SIG-M5 (cell line): Measurements from ENCODE around the gene FHIP1B.
"Not testable (repeated sequence)": the region's sequence is repeated elsewhere in the genome, so short reads cannot be mapped to it uniquely, and the experiment has no call there.

ENCODE experiments used
- DNase-seq: peaks from one replicate; lab custom pipeline; 2025; lab: John Stamatoyannopoulos, UW

The FHIP1B gene

DNA sequence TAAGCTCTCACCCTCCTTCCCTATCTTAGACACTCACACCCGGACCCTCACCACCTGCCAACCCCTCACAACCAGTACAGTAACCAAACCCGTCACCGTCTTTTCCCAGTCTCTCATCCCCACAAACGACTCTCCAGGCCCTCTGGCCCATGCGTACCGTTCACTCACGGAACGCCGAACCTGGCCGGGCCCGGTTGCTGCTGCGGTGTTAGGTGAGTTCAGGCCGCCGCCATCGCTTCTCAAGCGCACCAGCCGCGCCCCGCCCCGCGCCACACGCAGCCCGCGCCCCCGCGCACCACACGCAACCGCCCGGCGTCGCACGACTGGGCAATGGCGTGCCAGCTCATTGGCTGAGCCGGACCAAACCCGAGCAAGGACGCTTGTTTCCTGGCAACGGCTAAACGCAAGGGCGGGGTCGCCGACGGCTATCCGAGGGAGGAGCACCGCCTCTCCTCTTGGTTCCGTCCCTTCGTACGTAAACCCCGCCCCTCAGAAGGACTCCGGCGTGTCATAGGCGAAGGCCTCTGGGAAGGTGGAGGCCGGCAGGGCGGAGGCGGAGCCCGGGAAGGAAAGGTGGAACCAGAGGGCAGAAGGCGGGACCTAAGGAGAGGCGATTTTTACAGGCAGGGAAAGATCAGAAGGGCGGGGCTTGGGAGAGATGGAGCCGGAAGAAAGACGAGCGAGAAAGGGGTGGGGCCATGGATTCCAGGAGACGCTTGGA is at the start of gene FHIP1B:
TSS of gene FHIP1B (minus strand) at position 250 of the 721 bp plus-strand sequence. CDS start 10,120 bp downstream, outside the sequence.
- peak; percentile 97 for DNase-seq

DNA sequence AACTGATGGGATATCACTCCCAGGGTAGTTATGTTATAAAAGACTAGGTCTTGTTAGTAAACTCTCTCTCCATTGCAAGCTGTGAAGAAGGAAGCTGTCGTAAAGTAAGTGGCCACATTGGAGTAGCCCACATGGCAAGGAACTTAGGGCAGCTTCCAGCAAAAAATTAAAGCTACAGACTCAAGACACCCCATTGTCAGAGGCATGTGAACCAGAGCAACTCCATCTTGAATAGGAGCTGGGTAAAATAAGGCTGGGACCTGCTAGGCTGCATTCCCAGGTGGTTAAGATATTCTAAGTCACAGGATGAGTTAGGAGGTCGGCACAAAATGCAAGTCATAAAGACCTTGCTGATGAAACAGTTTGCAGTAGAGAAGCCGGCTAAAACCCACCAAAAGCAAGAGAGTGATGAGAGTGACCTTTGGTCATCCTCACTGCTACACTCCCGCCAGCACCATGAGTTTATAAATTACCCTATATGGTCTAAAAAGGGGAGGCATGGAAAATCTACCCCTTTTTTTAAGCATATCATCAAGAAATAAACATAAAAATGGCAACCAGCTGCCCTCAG is 49.1 kb upstream of the FHIP1B start:
- DNase-seq: no peak

DNA sequence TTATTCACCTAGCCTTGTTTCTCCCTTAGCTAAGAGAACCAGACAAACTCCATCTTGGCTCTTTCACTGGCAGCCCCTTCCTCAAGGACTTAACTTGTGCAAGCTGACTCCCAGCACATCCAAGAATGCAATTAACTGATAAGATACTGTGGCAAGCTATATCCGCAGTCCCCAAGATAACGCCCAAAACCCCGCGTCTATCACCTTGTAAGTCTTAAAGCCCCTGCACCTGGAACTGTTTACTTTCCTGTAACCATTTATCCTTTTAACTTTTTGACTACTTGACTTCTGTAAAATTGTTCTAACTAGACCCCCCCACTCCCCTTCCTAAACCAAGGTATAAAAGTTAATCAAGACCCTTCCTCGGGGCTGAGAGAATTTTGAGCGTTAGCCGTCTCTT is 46.4 kb upstream of the FHIP1B start:
- not testable (repeated sequence) for DNase-seq

DNA sequence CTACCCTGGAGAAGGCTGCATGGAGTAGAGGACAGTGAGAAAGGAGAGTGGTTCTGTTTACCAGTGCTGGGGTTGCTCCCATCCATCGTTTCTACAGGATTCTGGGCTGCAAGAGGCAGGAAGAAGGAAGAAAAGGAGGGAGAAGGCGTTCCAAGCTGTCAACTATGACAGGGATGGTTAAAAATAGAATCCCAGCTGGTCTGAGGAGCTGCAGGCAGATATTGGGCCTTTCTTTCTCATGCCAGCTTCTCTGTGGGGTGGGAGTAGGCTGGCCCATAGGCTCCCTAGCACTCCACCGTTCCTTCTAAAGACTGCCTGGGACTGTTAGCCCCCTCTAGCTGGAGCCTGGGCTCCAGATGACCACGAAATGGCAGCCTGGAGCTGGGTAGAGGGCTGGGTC is 38.8 kb upstream of the FHIP1B start:
- no peak for DNase-seq

DNA sequence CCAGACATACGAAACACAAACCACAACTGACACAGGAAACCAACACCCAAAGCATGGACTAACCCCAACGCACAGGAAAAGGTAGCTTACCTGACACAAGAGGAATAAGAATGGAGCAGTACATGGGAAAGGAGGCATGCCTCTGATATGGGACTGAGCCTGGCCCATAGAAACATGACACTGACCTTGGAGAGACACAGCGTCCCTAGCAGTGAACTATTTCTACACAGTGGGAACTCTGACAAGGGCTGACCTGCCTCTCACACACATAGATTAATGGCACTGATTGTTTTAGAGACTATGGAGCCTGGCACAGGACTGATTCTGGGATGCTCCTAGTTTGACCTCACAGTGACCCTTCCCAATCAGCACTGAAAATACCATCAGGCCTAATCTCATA is 37.2 kb upstream of the FHIP1B start:
- no peak for DNase-seq

DNA sequence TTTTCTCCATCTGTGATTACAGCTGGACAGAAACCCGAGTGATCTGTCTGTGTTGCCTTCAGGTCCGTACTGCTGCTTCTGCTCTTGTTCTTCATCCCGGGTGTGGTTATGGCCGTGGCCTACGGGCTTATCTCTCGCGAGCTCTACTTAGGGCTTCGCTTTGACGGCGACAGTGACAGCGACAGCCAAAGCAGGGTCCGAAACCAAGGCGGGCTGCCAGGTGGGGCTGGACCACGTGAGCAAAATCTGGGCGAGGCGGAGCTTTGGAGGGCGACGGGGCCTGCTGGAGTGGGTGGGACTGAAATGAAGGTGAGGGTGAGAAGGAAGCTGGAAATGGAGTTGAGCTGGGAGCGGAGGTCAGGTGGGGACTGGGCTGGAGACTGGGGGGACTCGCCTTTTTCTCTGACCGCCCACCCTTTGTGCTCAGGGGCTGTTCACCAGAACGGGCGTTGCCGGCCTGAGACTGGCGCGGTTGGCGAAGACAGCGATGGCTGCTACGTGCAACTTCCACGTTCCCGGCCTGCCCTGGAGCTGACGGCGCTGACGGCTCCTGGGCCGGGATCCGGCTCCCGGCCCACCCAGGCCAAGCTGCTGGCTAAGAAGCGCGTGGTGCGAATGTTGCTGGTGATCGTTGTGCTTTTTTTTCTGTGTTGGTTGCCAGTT is 36.3 kb upstream of the FHIP1B start:
- no peak for DNase-seq

DNA sequence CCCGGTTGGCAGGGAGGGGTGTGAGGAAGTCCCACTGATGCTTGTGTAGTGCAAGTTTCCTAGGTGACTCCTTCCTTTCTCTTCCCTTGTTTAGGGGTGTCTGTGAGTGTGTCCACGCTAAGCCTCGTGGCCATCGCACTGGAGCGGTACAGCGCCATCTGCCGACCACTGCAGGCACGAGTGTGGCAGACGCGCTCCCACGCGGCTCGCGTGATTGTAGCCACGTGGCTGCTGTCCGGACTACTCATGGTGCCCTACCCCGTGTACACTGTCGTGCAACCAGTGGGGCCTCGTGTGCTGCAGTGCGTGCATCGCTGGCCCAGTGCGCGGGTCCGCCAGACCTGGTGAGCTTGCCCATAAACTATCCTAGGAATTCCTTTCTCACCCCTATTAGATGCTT is 35.6 kb upstream of the FHIP1B start:
- no peak for DNase-seq

DNA sequence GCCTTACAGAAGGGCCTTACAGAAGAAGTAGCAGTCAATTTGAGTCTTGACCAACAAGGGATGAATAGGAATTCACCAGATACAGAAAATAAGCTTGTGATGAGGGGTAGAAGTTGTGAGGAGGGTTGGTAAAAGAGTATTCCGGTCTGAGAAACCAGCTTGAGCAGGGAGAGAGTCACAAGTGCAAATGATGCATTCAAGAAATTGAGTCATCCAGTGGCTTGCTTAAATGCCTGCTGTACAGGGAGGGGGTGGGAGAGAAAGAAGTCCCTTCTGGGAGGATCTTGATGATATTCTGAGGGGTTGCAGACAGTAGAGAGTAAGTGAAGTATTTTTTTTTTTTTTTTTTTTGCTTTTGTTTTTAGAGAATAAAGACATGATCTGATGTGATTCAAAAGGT is 34.4 kb upstream of the FHIP1B start:
- DNase-seq: no peak

DNA sequence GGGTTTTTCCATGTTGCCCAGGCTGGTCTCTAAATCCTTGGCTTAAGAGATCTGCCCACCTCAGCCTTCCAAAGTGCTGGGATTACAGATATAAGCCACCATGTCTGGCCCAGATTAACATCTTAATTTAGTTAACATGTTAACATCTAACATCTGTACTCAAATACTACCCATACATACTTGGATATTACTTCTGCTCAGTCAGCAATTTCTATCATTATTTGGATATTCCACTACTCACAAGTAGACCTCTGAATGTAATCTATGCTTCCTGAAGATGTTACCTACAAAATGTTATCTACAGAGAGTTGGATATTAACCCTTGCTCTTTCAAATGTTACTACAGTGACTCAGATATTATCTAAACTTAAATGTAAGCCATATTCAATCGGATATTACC is 29.2 kb upstream of the FHIP1B start:
- DNase-seq: no peak

DNA sequence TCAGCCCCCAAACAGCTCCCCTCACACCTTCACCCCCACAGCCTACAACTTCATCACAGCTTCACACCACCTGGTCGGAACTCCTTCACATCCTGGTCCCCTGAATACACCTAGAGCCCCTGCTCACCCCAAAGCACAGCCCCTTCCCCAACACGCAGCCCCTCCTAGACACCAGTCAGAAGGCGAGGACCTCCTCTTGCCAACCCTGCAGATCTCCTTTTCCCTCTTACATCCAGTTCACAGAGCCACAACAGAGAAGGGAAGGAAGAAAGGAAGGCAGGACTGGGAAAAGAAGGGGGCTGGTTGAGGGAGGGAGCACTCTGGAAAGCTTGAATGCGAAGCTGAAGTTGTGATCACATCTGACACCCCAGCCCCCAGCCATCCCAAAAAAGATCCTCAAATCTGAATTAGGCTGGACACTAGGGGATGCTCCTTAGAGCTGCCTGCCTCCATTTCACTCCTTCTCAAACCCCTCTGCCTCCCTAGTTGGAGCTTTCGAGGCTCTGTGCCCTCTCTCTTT is 25.8 kb upstream of the FHIP1B start:
- DNase-seq: no peak

DNA sequence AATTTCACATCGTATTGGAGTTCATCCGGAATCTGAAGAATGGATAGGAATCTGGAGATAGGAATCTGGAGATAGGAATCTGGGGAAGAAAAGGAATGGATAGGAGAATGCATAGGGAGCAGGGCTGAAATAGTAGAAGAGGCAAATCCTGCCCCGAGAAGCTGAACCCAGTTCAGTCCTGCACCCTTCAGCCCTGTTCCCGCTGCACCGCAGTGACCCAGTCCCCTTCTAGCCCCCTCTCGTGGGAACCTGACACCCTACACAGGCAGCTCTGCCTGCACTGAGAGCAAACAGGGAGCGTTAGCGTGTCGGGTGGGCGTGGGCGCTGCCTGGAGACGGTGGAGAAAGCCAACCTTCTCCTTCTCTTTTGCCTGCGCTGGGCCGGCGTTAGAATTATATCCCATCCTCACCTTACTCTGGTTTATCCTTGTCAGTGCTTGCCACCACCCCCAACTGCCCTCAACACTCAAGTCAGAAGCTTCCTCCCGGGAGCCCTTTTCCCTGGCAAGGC is 24.2 kb upstream of the FHIP1B start:
- no peak for DNase-seq

DNA sequence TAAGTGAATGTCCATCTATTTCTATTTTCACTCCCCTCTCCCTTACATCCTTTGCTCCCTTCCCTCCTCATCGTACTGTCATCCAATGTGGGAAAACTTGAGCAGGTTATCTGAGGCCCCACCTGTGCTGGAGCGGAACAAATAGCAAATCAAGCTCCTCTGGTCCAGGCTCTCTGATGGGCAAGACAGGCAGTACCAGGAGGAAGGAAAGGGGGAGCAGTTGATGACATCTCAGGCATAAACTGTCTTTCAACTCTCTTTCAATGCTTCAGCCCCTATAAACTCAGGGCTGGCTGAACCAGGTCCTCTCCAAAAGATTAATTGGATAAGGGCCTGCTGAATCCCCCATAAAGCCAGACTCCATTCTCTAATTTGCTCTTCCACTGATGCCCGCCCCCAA is 23.7 kb upstream of the FHIP1B start:
- no peak for DNase-seq

DNA sequence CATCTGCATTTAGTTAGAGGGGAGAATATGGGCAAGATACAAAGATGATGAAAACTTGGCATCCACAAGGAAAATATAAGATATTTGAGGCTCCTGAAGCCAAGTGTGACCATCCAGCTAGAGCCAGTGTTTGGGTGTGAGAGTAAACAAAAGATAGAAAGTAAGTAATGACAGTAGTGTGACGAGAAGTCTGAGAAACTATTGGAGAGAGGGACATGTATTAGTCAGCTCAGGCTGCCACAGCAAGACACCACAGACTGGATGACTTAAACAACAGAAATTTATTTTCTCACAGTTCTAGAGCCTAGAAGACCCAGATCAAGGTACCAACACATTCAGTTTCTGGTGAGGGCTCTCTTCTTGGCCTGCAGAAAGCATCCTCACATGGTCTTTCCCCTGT is 18.8 kb upstream of the FHIP1B start:
- DNase-seq: no peak

DNA sequence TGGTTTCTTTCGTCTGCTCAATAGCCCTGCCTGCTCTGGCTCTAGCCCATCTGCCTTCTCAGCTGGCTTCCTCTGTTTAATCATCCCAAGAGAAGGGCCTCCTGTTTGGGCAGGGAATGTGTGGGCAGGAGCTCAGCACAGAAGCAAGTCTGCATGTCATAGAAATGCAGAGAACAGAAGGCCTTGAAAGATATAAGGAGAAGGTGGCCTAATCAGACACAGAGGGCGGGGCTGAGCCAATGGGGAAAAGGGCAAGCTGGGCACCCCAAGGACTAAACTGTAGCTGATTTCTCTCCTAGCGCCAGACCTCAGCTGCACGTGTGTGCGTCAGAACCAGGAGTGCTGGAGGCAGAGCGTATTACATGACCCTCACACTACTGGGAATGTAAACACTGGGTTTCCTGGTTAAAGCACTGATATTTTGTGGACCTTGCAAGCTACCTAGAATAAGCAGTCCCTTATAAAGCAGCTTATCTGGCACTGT is 17.6 kb upstream of the FHIP1B start:
- no peak for DNase-seq

DNA sequence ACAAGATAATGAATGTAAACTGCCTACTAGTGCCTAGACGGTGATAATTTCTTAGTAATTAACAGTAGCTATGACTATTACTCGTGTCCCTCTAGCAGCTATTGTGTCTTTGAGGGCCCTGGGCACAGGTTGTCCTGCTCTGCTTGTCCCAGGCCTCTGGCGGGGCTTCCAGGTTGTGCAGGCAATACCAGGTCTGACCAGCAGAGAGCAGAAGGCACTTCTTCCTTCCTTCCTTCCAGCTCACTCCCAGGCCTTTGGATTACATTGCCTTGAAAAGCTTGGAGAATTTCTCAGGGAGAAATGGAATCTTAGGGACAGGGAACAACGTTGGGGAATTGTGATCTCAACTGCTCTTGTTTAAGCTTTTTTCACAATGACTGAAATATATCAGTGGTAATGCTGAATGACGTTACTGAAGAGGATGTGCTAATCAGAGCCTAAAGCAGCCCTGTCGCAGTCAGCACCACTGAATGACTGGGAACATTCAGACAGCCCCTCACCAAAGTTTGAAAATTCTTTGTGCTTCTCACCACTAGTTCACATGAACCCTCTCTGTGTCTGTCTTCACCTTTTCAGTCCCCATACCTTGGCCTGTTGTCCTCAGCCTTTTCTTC is 16.8 kb upstream of the FHIP1B start:
- DNase-seq: no peak

DNA sequence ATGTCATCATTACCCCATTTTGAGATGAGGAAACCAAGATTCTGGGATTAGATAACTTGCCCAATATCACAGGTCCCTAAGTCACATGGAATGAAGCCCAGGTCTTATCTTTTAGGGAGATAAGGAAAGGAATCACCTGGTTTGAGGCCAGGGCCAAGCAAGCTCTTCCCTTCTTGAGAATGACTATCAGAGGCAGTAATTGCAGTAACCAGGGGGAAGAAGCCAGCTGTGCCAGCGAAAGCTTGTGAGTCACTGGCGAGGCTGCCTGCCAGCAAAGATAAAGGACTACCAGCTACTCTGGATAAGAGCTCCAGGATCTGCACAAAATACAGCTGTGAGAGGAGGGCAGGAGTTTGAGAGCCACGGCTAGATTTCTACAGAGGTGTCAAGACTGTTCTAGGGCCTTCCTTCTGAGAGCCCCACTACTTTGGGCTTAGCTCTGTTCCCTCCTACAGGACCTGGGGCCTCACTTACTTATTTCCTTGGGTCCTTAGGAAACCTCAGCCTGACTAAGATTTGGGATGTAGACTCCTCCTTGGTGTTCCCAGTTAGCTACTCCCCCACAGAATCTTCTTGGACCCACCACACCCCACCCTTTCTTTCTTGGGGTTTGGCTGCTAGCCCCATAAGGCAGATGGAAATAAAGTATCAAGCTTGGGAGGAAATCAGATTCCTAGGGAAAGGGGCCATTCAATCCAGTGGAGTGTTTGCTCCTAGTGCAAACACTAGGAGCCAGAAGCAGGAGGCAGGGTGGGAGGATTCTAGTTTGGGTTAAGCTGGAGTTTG is 15.5 kb upstream of the FHIP1B start:
- DNase-seq: no peak

DNA sequence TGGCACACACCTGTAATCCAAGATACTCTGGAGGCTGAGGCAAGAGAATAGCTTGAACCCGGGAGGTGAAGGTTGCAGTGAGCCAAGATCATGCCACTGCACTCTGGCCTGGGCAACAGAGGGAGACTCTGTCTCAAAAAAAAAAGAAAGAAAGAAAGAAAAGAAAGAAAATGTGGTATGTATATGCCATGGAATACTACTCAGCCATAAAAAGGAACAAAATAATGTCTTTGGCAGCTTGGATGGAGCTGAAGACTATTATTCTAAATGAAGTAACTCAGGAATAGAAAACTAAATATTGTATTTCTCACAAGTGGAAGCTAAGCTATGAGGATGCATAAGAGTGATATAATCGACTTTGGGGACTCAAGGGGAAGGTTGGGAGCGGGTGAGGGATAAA is 14.5 kb upstream of the FHIP1B start:
- DNase-seq: not testable (repeated sequence)

DNA sequence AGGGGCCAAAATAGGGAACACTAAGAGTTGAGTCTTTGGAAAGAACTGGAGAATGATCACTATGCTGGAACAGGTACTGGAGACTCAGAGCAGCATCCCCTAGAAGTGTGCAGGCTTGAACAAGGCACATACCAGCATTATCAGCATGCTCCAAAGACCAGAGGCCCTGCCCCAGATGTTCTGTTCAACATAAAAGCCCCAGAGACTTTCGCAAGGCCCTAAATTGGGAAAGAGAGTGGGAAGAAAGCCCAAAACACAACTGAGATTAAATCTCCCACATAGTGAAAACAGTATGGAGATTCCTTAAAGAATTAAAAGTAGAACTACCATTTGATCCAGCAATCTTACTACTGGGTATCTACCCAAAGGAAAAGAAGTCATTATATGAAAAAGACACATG is 13.8 kb upstream of the FHIP1B start:
- DNase-seq: no peak

DNA sequence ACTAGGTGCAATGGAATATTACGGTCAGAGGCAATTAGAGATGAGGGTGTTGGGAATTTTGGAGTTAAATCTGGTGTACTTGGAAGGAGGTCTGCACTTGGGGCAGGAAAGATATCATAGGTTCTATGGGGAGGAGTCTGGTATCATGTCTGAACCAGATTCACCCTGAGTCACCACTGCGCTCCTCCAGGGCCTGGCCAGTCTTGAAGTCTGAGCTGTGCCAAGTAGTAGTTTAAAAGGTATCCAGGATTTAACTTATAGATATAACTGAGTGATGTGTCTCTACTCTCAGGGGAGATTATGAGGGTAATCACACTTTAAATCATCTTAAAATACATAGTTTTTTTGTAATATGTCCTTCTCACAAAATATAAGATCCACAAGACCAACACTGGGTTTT is 11.1 kb upstream of the FHIP1B start:
- DNase-seq: no peak

DNA sequence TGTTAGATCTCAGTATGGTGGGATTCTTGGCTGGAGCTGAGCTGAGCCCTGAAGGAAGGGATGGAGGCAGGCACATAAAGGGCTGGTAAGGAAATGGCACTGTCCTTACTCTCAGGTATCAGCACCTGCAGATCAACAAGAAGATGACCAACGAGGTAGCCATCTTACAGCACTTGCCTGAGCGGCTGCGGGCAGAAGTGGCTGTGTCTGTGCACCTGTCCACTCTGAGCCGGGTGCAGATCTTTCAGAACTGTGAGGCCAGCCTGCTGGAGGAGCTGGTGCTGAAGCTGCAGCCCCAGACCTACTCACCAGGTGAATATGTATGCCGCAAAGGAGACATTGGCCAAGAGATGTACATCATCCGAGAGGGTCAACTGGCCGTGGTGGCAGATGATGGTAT is 6.9 kb upstream of the FHIP1B start:
- DNase-seq: no peak

DNA sequence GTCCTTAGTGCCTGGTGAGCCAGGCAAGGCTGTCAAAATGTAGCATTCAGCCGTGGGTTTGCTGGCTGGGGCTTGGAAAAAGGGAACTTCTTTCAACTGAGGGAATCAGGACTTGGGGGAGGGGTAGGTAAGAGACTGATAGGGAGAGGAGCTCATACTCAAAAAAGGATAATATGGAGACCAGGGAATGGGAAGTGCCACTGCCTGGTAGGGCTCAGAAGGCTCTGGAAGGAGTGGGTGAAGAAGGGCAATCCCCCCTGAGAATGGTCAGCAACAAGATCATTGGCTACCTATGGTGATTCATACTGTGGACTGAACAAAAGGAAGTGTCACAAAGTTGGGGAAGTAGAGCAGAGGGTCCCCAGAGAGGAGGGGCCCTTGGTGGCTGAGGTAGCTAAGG is 6.3 kb upstream of the FHIP1B start:
- DNase-seq: no peak

DNA sequence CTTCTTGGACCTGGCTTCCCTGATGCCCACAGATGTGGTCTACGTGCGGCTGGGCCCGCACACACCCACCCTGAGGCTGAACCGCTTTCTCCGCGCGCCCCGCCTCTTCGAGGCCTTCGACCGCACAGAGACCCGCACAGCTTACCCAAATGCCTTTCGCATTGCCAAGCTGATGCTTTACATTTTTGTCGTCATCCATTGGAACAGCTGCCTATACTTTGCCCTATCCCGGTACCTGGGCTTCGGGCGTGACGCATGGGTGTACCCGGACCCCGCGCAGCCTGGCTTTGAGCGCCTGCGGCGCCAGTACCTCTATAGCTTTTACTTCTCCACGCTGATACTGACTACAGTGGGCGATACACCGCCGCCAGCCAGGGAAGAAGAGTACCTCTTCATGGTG is 5.7 kb upstream of the FHIP1B start:
- no peak for DNase-seq
